DND-41 (cell line): ENCODE data around the gene THOC6.

ENCODE experiments used
- CTCF ChIP-seq: IDR thresholded peaks from 2 replicates; pipeline ENCODE4 v1.5.1; 2012; ENCODE audit warnings: borderline replicate concordance, low read length, moderate library complexity, mild to moderate bottlenecking; ENCODE audit not compliant: poor library complexity, severe bottlenecking; ENCODE audit errors: extremely low read depth
- EZH2 ChIP-seq: IDR thresholded peaks from 3 replicates; pipeline ENCODE4 v1.6.1; 2012; ENCODE audit warnings: borderline replicate concordance, low read depth, mild to moderate bottlenecking, moderate library complexity, low read length, inconsistent platforms; ENCODE audit not compliant: severe bottlenecking

DNA sequence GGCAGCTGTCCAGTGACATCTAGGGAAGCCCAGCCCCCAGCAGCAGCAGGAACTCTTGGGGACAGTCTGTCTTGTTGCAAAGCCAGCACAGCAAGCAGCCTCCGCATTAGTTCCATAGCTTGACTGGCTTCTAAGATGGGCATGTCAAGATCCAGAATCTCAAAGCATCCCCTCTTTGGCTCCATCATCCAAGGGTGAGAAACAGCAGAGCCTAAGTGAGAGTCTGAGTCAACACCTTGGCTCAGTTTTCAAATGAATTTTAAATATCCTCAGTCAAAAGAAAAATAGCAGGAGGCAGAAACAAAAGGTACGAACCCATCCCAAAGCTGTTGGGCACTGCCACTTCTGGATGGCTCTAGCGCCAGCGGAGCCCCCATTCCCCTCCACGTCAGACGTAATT is 8.9 kb upstream of the THOC6 start:
- no peak for TF ChIP-seq CTCF
- TF ChIP-seq EZH2 = no peak
